C4-2B (cell line): Measurements from ENCODE around the gene DCDC2.

Source experiments
- ZFX ChIP-seq: fragments of 450-650 bp; IDR thresholded peaks from 2 replicates; pipeline ENCODE4 v1.6.1; 2017
- TF ChIP-seq, protein P1 (sequence below): fragments of 450-650 bp; conservative IDR thresholded peaks from 2 replicates; pipeline ENCODE4 v1.5.1; 2017; ENCODE audit warnings: mild to moderate bottlenecking

GRCh38 chr6:24214984-24215383, 142.9 kb downstream of the DCDC2 start:
- TF ChIP-seq, protein P1, sequence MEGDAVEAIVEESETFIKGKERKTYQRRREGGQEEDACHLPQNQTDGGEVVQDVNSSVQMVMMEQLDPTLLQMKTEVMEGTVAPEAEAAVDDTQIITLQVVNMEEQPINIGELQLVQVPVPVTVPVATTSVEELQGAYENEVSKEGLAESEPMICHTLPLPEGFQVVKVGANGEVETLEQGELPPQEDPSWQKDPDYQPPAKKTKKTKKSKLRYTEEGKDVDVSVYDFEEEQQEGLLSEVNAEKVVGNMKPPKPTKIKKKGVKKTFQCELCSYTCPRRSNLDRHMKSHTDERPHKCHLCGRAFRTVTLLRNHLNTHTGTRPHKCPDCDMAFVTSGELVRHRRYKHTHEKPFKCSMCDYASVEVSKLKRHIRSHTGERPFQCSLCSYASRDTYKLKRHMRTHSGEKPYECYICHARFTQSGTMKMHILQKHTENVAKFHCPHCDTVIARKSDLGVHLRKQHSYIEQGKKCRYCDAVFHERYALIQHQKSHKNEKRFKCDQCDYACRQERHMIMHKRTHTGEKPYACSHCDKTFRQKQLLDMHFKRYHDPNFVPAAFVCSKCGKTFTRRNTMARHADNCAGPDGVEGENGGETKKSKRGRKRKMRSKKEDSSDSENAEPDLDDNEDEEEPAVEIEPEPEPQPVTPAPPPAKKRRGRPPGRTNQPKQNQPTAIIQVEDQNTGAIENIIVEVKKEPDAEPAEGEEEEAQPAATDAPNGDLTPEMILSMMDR, result no peak
- TF ChIP-seq ZFX, result no peak
